GM12878 (cell line): ENCODE measurements around the gene CYSTM1. TPM values are rescaled to one million over a fixed set of nuclear protein-coding genes. Genes with fewer than 3 reads are reported as not detected.

Experiments used
- ATAC-seq: fragments of 200-7000 bp; cut with Tn5 transposase; 3 replicates; pipeline ENCODE4 v1.9.1; 2020; ENCODE audit warnings: mild to moderate bottlenecking, moderate library complexity
- BruUV-seq: library from RNA; stranded (reverse); fragments of 400-500 nt; replicated peaks from 2 replicates; lab custom pipeline; 2021; lab: Mats Ljungman, UMichigan
- CTCF ChIA-PET: fragments of 300-600 bp; sonication (Branson Sonifier 250); formaldehyde crosslinking; extraction: SDS; loops from one replicate; lab custom pipeline; 2021; ENCODE audit warnings: inconsistent platforms; lab: Yijun Ruan, JAX
- POLR2A ChIA-PET: fragments of 350-600 bp; formaldehyde crosslinking; extraction: SDS; loops from one replicate; lab custom pipeline; 2021; ENCODE audit warnings: inconsistent platforms; lab: Charles Lee
- RAD21 ChIA-PET: fragments of 300-600 bp; sonication (Branson Sonifier 250); formaldehyde crosslinking; loops from one replicate; lab custom pipeline; 2023; ENCODE audit warnings: antibody characterized with exemption; ENCODE audit not compliant: unreplicated experiment; lab: Charles Lee
- SMC1A ChIA-PET: fragments of 300-600 bp; sonication (Branson Sonifier 250); formaldehyde crosslinking; loops from one replicate; lab custom pipeline; 2023; ENCODE audit not compliant: unreplicated experiment, uncharacterized antibody; lab: Charles Lee
- DNase-seq: peaks from one replicate; pipeline ENCODE4 v3.0.0-alpha.2; 2011; ENCODE audit warnings: low read depth, low spot score
- FAIRE-seq: peaks from 3 replicates; lab custom pipeline; 2011; peaks lifted over from hg19 to GRCh38; lab: Jason Lieb, UNC
- H2AFZ ChIP-seq: 2 replicates; pipeline ENCODE4 v1.6.0; 2011; ENCODE audit warnings: low read depth, low read length, control low read depth; ENCODE audit not compliant: control insufficient read depth
- H3K27ac ChIP-seq: 2 replicates; pipeline ENCODE4 v1.5.1; 2011; ENCODE audit warnings: control low read depth; ENCODE audit not compliant: control insufficient read depth, insufficient read depth
- H3K27me3 ChIP-seq, 2 experiments: replicated peaks in 1 of 2; 2 replicates each; pipeline versions ENCODE4 v1.6.0 to v1.6.1; 2011; ENCODE audit warnings: low read length in 1 of 2; ENCODE audit not compliant: control insufficient read depth in 2 of 2, insufficient read depth in 2 of 2
- H3K36me3 ChIP-seq, 2 experiments: 2 replicates each; pipeline ENCODE4 v1.5.1; 2011; ENCODE audit warnings: low read length in 1 of 2; ENCODE audit not compliant: control insufficient read depth in 2 of 2, insufficient read depth in 2 of 2
- H3K4me1 ChIP-seq: 2 replicates; pipeline ENCODE4 v1.6.1; 2011; ENCODE audit warnings: mild to moderate bottlenecking, low read length, moderate library complexity, mixed read lengths; ENCODE audit not compliant: control insufficient read depth, insufficient read depth
- H3K4me2 ChIP-seq: 2 replicates; pipeline ENCODE4 v1.6.0; 2011; ENCODE audit warnings: control low read depth; ENCODE audit not compliant: control insufficient read depth, insufficient read depth
- H3K4me3 ChIP-seq: fragments of 200-600 bp; sonication (generic); 2 replicates; pipeline ENCODE4 v1.5.1; 2016
- H3K79me2 ChIP-seq: 2 replicates; pipeline ENCODE4 v1.6.0; 2011; ENCODE audit warnings: low read length; ENCODE audit not compliant: control insufficient read depth, insufficient read depth
- H3K9ac ChIP-seq: 2 replicates; pipeline ENCODE4 v1.8.0; 2011; ENCODE audit warnings: low read length, control low read depth, mixed read lengths; ENCODE audit not compliant: control insufficient read depth, insufficient read depth
- H3K9me3 ChIP-seq: replicated peaks from 3 replicates; pipeline ENCODE4 v1.5.1; 2011; ENCODE audit warnings: mild to moderate bottlenecking, low read length; ENCODE audit not compliant: control insufficient read depth, insufficient read depth
- H4K20me1 ChIP-seq: 2 replicates; pipeline ENCODE4 v1.6.0; 2011; ENCODE audit not compliant: control insufficient read depth, insufficient read depth
- BHLHE40 ChIP-seq, 2 experiments: fragments of 450-650 bp in 1 of 2; IDR thresholded peaks; 2 replicates each; pipeline ENCODE4 v1.6.1; 2011 to 2017; ENCODE audit warnings: low read depth in 2 of 2, borderline replicate concordance in 1 of 2, improper control_type of control experiment in 1 of 2, low read length in 1 of 2, mild to moderate bottlenecking in 1 of 2
- CHD2 ChIP-seq: IDR thresholded peaks from 2 replicates; pipeline ENCODE4 v1.6.1; 2011; ENCODE audit warnings: low read depth, low read length, improper control_type of control experiment, borderline replicate concordance
- EED ChIP-seq: sonication (generic); IDR thresholded peaks from 2 replicates; pipeline ENCODE4 v1.6.1; 2016; ENCODE audit warnings: antibody characterized with exemption, low read depth
- EGR1 ChIP-seq, 2 experiments: IDR thresholded peaks; 1 replicate in 1 of 2; 2 replicates in 1 of 2; pipeline ENCODE4 v1.6.1; 2011 to 2012; ENCODE audit warnings: low read depth in 2 of 2, low read length in 2 of 2, borderline replicate concordance in 1 of 2, mild to moderate bottlenecking in 1 of 2, moderate library complexity in 1 of 2
- STAT3 ChIP-seq: IDR thresholded peaks from 2 replicates; pipeline ENCODE4 v1.6.1; 2011; ENCODE audit warnings: low read depth, low read length, improper control_type of control experiment
- ZNF622 ChIP-seq: fragments of 450-650 bp; IDR thresholded peaks from 2 replicates; pipeline ENCODE4 v1.6.1; 2017; ENCODE audit warnings: mild to moderate bottlenecking, inconsistent platforms
- WGBS: methylation state at CpG from one replicate; pipeline ENCODE4 v1.1.6; 2016; ENCODE audit warnings: low lambda C conversion rate; ENCODE audit not compliant: insufficient replicate concordance, insufficient coverage; ENCODE audit errors: missing lambda C conversion rate; 5-methylcytosine and 5-hydroxymethylcytosine counted together
- in situ Hi-C: fragments of 300-500 bp; cut with MboI; formaldehyde crosslinking; loops from 9 replicates; pipeline ENCODE4 v1.14.3; 2018; ENCODE audit warnings: mixed read lengths
- intact Hi-C: fragments of 100-400 bp; cut with micrococcal nuclease; formaldehyde crosslinking; loops from one replicate; pipeline ENCODE4 v1.14.2; 2022; ENCODE audit not compliant: unreplicated experiment
- polyA plus RNA-seq, 11 experiments: library from polyadenylated mRNA; depleted of rRNA in 4 of 11; unstranded in 6 of 11; stranded (reverse) in 5 of 11; fragments of >200 nt; fragmentation: Nextera tagmentation in 4 of 11; fragmentation: Illumina TruSeq in 1 of 11; extraction: Ambion mirVana in 4 of 11; extraction: Trizol in 1 of 11; gene quantifications; 1 replicate in 1 of 11; 2 replicates in 10 of 11; pipeline versions ENCODE4 v1.2.1 to v1.2.3, GENCODE V29; 2011 to 2016; ENCODE audit warnings: inconsistent platforms in 2 of 11, missing spikeins in 2 of 11, low read depth in 1 of 11
- total RNA-seq, 4 experiments: library from RNA; depleted of rRNA in 3 of 4; stranded (reverse); fragments of >200 nt in 3 of 4; fragmentation: Illumina TruSeq in 1 of 4; extraction: Trizol in 1 of 4; gene quantifications; 2 replicates each; pipeline versions ENCODE4 v1.2.1 to v1.2.3, GENCODE V29; 2013 to 2021
- TF ChIP-seq, protein P1 (sequence below): fragments of 450-650 bp; IDR thresholded peaks from 2 replicates; pipeline ENCODE4 v1.6.1; 2017; ENCODE audit warnings: mild to moderate bottlenecking, low read depth, inconsistent platforms; ENCODE audit not compliant: poor library complexity, severe bottlenecking

CYSTM1 gene
- total and polyA plus RNA-seq, 10 of the 15 experiments (the other 5 are each of a cell fraction or from before 2014, with no cell fraction given) = 52.7 to 261 (median 98.7) TPM

- Histone ChIP-seq H2AFZ (no peak overlapping the region), H4K20me1 (no peaks in the 10 kb centered on the region; the same call in 1 of the 2 replicates), H3K27me3 (no peaks in the 10 kb centered on the region), H3K4me2 (no peak overlapping the region), H3K4me1 (no peaks in the 10 kb centered on the region), H3K9me3 (no peaks in the 10 kb centered on the region), H3K36me3 (peaks cover 0 to 10% of the 10 kb centered on the region in 2 experiments), H3K27ac (no peak overlapping the region), H3K4me3 (no peak overlapping the region), H3K9ac (no peak overlapping the region), H3K79me2 (peaks cover 1% of the 10 kb centered on the region)
- DNase-seq = no peak
- WGBS = 100% methylated on average over 2 of the region's 2 CpGs
- no peak for FAIRE-seq
- ATAC-seq = no peak
- no TSS peak for BruUV-seq
- in situ Hi-C loops = no loop called here
- intact Hi-C loops = loop anchor here (10.0 kb wide), 1 partner anchor 275 kb away; no protein-coding TSS in a partner anchor
- ChIA-PET SMC1A (interaction anchor here (1.0 to 1.3 kb wide), 2 partner anchors 9 to 12 kb away, joined by 3 to 6 read pairs; no protein-coding TSS in a partner anchor), CTCF (interaction anchor here (0.8 to 4.0 kb wide), 6 partner anchors 8 to 104 kb away, joined by 3 to 35 read pairs (median 5); no protein-coding TSS in a partner anchor), RAD21 (no interaction called here), POLR2A (interaction anchor here (1.5 kb wide), 1 partner anchor 16 kb away, joined by 3 read pairs; no protein-coding TSS in a partner anchor)
- TF ChIP-seq STAT3 = no peak
- TF ChIP-seq EGR1 (IDR thresholded peaks at IDR 0.05; ENCODE audit: borderline replicate concordance in 1 of 2, low read depth in 2 of 2, low read length in 2 of 2) = no peak
- TF ChIP-seq ZNF622 = no peak
- no peak for TF ChIP-seq BHLHE40 (IDR thresholded peaks at IDR 0.05; ENCODE audit: borderline replicate concordance in 1 of 2, low read depth in 2 of 2, low read length in 1 of 2)
- TF ChIP-seq CHD2 = no peak
- no peak for TF ChIP-seq EED
- TF ChIP-seq, protein P1, sequence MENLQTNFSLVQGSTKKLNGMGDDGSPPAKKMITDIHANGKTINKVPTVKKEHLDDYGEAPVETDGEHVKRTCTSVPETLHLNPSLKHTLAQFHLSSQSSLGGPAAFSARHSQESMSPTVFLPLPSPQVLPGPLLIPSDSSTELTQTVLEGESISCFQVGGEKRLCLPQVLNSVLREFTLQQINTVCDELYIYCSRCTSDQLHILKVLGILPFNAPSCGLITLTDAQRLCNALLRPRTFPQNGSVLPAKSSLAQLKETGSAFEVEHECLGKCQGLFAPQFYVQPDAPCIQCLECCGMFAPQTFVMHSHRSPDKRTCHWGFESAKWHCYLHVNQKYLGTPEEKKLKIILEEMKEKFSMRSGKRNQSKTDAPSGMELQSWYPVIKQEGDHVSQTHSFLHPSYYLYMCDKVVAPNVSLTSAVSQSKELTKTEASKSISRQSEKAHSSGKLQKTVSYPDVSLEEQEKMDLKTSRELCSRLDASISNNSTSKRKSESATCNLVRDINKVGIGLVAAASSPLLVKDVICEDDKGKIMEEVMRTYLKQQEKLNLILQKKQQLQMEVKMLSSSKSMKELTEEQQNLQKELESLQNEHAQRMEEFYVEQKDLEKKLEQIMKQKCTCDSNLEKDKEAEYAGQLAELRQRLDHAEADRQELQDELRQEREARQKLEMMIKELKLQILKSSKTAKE = no peak
Measured at GRCh38 chr5:140259500-140259899, 84.5 kb downstream of the CYSTM1 start.
